GM23338 (cell line): ENCODE data around the gene OR51D1.

Experiments used
- CREB1 ChIP-seq: fragments of 250-450 bp; sonication (Bioruptor Pico); IDR thresholded peaks from 2 replicates; pipeline ENCODE4 v1.5.0; 2020; ENCODE audit warnings: low read depth, mild to moderate bottlenecking, moderate library complexity
- CTCF ChIP-seq, 2 experiments: fragments of 200-600 bp in 1 of 2; sonication (generic) in 1 of 2; conservative IDR thresholded peaks; 2 replicates each; pipeline versions ENCODE4 v1.5.1 to v1.6.1; 2016 to 2017; ENCODE audit warnings: antibody characterized with exemption in 2 of 2, low read depth in 2 of 2, mild to moderate bottlenecking in 2 of 2, moderate library complexity in 1 of 2
- EZH2 ChIP-seq: fragments of 200-600 bp; sonication (generic); IDR thresholded peaks from one replicate; pipeline ENCODE4 v1.8.0; 2017; ENCODE audit warnings: antibody characterized with exemption, mild to moderate bottlenecking, low read depth; ENCODE audit not compliant: unreplicated experiment
- POLR2AphosphoS5 ChIP-seq: IDR thresholded peaks from 2 replicates; pipeline ENCODE4 v1.6.1; 2016; ENCODE audit warnings: antibody characterized with exemption, low read depth
- REST ChIP-seq: IDR thresholded peaks from one replicate; pipeline ENCODE4 v1.6.1; 2018; ENCODE audit warnings: antibody characterized with exemption; ENCODE audit not compliant: unreplicated experiment
- ZNF331 ChIP-seq: fragments of 250-450 bp; sonication (Bioruptor Pico); IDR thresholded peaks from 2 replicates; pipeline ENCODE4 v1.5.0; 2020; ENCODE audit warnings: low read depth, mild to moderate bottlenecking, moderate library complexity

- TF ChIP-seq CTCF (conservative IDR thresholded peaks at IDR 0.05; ENCODE audit: low read depth in 2 of 2) (no peak), REST (no peak), ZNF331 (no peak), CREB1 (CRISPR knock-in tag) (no peak), EZH2 (no peak), POLR2AphosphoS5 (no peak)
Measured at GRCh38 chr11:4665424-4665823, 28.1 kb downstream of the OR51D1 start.
